Measurements from ENCODE around the gene LRP3.
A peak's percentile ranks its signal among the peaks of the same experiment; 100 is the strongest.
"Not testable (repeated sequence)": the region's sequence is repeated elsewhere in the genome, so short reads cannot be mapped to it uniquely, and the experiment has no call there.

LRP3 gene

GRCh38 chr19:33177417-33177979 lies 16.6 kb upstream of the LRP3 start:
- peak in 1 of 2 donors; percentile 81 for DNase-seq

- peak in 1 of 2 donors; percentile 45 for DNase-seq
These were observed 7.5 kb upstream of the LRP3 start for GRCh38 chr19:33186431-33187182.

- no peak for DNase-seq
These were observed 7.0 kb upstream of the LRP3 start for GRCh38 chr19:33187183-33187540.

- no peak for DNase-seq
These were observed 4.7 kb upstream of the LRP3 start for GRCh38 chr19:33189453-33189852.

- not testable (repeated sequence) for DNase-seq
These were observed 3.0 kb upstream of the LRP3 start for GRCh38 chr19:33191092-33191491.

GRCh38 chr19:33191501-33191900 lies 2.6 kb upstream of the LRP3 start:
- no peak for DNase-seq

- no peak for DNase-seq
These were observed 2.1 kb upstream of the LRP3 start for GRCh38 chr19:33192010-33192409.

GRCh38 chr19:33193269-33193864 lies 763 bp upstream of the LRP3 start:
- DNase-seq = no peak

GRCh38 chr19:33194532-33194885 lies 379 bp downstream of the LRP3 start:
- no peak for DNase-seq

- no peak for DNase-seq
These were observed 935 bp downstream of the LRP3 start for GRCh38 chr19:33194886-33195644.

- no peak for DNase-seq
These were observed 1.7 kb downstream of the LRP3 start for GRCh38 chr19:33195645-33196347.

GRCh38 chr19:33196446-33197193 lies 2.5 kb downstream of the LRP3 start:
- DNase-seq = no peak

- DNase-seq = no peak
These were observed 3.5 kb downstream of the LRP3 start for GRCh38 chr19:33197591-33198000.

- DNase-seq = no peak
These were observed 4.0 kb downstream of the LRP3 start for GRCh38 chr19:33198169-33198568.

GRCh38 chr19:33199441-33200265 lies 5.5 kb downstream of the LRP3 start:
- no peak for DNase-seq

- no peak for DNase-seq
These were observed 7.3 kb downstream of the LRP3 start for GRCh38 chr19:33201473-33201872.

GRCh38 chr19:33201886-33202545 lies 7.9 kb downstream of the LRP3 start:
- no peak for DNase-seq

- no peak for DNase-seq
These were observed 8.7 kb downstream of the LRP3 start for GRCh38 chr19:33202546-33203507.

GRCh38 chr19:33203529-33203928 lies 9.4 kb downstream of the LRP3 start:
- no peak for DNase-seq

Data from bone marrow (tissue), 2 donors.